Suprapubic skin (tissue), 4 donors: Measurements from ENCODE around the gene SLX4. TPM values are rescaled to one million over a fixed set of nuclear protein-coding genes. Genes with fewer than 3 reads are reported as not detected.

Source experiments
- DNase-seq, 2 donors: peaks; one replicate each; pipeline ENCODE4 v3.0.0-alpha.2; 2019; ENCODE audit warnings: low spot score in 2 of 2
- H3K27ac ChIP-seq: fragments of 200-600 bp; sonication (generic); one replicate; pipeline ENCODE4 v1.5.1; 2019
- H3K27me3 ChIP-seq: fragments of 200-600 bp; sonication (generic); one replicate; pipeline ENCODE4 v1.5.1; 2019
- H3K36me3 ChIP-seq: fragments of 200-600 bp; sonication (generic); one replicate; pipeline ENCODE4 v1.5.1; 2019
- H3K4me1 ChIP-seq: fragments of 200-600 bp; sonication (generic); one replicate; pipeline ENCODE4 v1.5.1; 2019
- H3K4me3 ChIP-seq: fragments of 200-600 bp; sonication (generic); one replicate; pipeline ENCODE4 v1.5.1; 2019; ENCODE audit warnings: mild to moderate bottlenecking
- H3K9me3 ChIP-seq: fragments of 200-600 bp; sonication (generic); one replicate; pipeline ENCODE4 v1.5.1; 2019
- EP300 ChIP-seq: sonication (generic); formaldehyde crosslinking; IDR thresholded peaks from one replicate; pipeline ENCODE4 v1.6.1; 2017; ENCODE audit warnings: antibody characterized with exemption
- POLR2A ChIP-seq, 2 donors: fragments of 450-650 bp; IDR thresholded peaks; one replicate each; pipeline ENCODE4 v1.6.1; 2017; ENCODE audit warnings: antibody characterized with exemption in 2 of 2, mild to moderate bottlenecking in 2 of 2, moderate library complexity in 2 of 2
- POLR2AphosphoS5 ChIP-seq, 3 donors: sonication (generic); formaldehyde crosslinking; IDR thresholded peaks; one replicate each; pipeline ENCODE4 v1.6.1; 2017; ENCODE audit warnings: antibody characterized with exemption in 3 of 3
- WGBS: methylation state at CpG from one replicate; pipeline ENCODE4 v1.1.5; 2018; 5-methylcytosine and 5-hydroxymethylcytosine counted together
- total RNA-seq, 4 donors: library from RNA; depleted of rRNA; stranded (reverse); fragments of >200 nt; gene quantifications; one replicate each; pipeline ENCODE4 v1.1.0, GENCODE V29; 2016
- TF ChIP-seq, protein P1 (sequence below), 2 donors: fragments of 200-600 bp in 1 of 2; fragments of 450-650 bp in 1 of 2; sonication (generic) in 1 of 2; IDR thresholded peaks; one replicate each; pipeline ENCODE4 v1.5.1; 2016 to 2019; ENCODE audit warnings: antibody characterized with exemption in 2 of 2, mild to moderate bottlenecking in 1 of 2, moderate library complexity in 1 of 2

Gene SLX4
- total RNA-seq, 4 donors from 2014 or later, result 2.9 to 6.0 (median 4.5) TPM

DNA sequence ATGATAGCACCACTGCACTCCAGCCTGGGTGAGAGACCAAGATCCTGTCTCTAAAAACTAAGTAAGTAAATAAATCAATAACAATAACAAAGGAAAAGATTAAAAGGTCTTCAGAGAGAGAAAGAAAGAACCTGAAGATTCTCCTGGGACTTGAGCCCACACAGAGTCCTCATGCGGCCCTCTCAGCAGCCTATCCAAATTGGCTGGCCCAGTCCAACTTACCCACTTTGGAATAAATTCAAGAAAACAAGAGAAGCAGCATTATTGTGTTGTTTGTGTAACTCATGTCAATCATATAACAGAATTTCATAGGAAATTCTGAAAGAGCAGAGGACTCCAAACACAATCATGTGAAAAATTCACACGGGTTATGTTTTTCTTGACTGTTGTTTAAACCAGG, 3.8 kb downstream of the SLX4 start:
- Histone ChIP-seq H3K27me3 (no peaks in the 10 kb centered on the region), H3K4me1 (peaks cover 18% of the 10 kb centered on the region), H3K4me3 (no peak overlapping the region), H3K9me3 (no peaks in the 10 kb centered on the region), H3K27ac (no peak overlapping the region), H3K36me3 (peaks cover 11% of the 10 kb centered on the region)
- WGBS, result 90% methylated on average over 2 of the region's 2 CpGs
- no peak for DNase-seq
- no peak for TF ChIP-seq POLR2AphosphoS5 (IDR thresholded peaks at IDR 0.05)

DNA sequence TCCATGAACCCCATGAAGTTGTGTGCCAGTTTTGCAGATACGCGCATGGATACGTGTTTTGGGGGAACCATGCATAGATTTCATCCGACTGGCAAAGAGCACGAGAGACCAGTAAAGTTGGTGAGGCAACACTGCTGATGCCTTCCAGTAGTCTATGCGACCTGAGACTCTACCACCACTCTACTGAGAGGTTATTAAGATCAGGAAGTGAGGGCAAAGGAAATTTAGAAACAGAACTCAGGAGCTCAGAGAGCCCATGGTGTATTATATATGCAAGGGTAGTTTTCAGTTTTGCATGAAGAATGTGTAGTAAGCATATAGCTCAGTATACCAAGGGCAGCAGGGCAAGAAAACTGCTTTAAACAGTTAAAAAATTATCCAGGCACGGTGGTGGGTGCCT, 4.2 kb downstream of the SLX4 start:
- Histone ChIP-seq H3K4me3 (no peak overlapping the region), H3K36me3 (peaks cover 16% of the 10 kb centered on the region), H3K27ac (no peak overlapping the region), H3K4me1 (peaks cover 13% of the 10 kb centered on the region), H3K27me3 (no peaks in the 10 kb centered on the region), H3K9me3 (no peaks in the 10 kb centered on the region)
- TF ChIP-seq POLR2AphosphoS5 (IDR thresholded peaks at IDR 0.05), result no peak
- no peak for TF ChIP-seq EP300
- no peak for TF ChIP-seq POLR2A (IDR thresholded peaks at IDR 0.05)
- TF ChIP-seq, protein P1, sequence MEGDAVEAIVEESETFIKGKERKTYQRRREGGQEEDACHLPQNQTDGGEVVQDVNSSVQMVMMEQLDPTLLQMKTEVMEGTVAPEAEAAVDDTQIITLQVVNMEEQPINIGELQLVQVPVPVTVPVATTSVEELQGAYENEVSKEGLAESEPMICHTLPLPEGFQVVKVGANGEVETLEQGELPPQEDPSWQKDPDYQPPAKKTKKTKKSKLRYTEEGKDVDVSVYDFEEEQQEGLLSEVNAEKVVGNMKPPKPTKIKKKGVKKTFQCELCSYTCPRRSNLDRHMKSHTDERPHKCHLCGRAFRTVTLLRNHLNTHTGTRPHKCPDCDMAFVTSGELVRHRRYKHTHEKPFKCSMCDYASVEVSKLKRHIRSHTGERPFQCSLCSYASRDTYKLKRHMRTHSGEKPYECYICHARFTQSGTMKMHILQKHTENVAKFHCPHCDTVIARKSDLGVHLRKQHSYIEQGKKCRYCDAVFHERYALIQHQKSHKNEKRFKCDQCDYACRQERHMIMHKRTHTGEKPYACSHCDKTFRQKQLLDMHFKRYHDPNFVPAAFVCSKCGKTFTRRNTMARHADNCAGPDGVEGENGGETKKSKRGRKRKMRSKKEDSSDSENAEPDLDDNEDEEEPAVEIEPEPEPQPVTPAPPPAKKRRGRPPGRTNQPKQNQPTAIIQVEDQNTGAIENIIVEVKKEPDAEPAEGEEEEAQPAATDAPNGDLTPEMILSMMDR (IDR thresholded peaks at IDR 0.05), result no peak
- WGBS, result 91% methylated on average over 7 of the region's 7 CpGs
- no peak for DNase-seq

DNA sequence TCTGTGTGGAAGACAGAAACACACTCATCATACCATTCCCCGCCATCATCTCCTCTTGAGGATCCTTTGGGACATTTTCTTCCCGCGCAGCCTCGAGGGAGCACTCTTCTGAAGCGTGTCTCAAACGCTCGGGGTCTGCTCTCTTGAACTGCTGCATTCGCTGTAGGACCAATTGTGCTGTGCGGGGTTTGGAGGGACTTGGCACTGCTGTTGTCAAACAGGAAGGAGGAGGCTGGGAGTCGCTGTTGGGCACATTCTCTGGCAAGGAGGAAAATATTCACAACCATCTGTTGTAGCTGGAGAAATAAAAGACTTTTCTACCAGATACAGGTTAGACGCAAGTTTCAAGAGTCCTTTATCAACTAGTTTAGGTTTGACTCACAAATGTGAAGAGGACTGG, 5.0 kb downstream of the SLX4 start:
- Histone ChIP-seq H3K4me1 (peaks cover 10% of the 10 kb centered on the region), H3K27me3 (no peaks in the 10 kb centered on the region), H3K4me3 (no peak overlapping the region), H3K27ac (no peak overlapping the region), H3K36me3 (peaks cover 23% of the 10 kb centered on the region), H3K9me3 (no peaks in the 10 kb centered on the region)
- TF ChIP-seq POLR2A (IDR thresholded peaks at IDR 0.05) (no peak), EP300 (no peak), POLR2AphosphoS5 (IDR thresholded peaks at IDR 0.05) (no peak)
- TF ChIP-seq, protein P1 (IDR thresholded peaks at IDR 0.05), result no peak
- 79% methylated on average over 11 of the region's 11 CpGs for WGBS
- DNase-seq, result peak in 1 of 2 donors; percentile 41

DNA sequence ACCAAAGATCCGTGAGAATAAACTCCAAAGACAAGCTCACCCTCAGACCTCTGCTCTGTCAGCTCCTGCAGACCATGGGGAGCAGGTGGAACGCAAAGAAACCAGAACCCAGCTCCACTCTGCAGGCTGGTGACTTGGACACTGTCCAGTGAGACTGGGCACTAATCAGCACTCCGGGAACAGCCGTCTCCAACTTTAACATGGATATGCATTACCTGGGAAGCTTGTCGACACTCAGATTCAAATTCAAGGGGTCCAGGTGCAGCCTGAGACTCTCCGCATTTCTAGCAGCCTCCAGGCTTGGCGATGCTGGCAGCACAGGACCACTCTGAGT, 9.1 kb downstream of the SLX4 start:
- no peaks in the 10 kb centered on the region for H3K4me1 ChIP-seq
- H3K9me3 ChIP-seq, result no peaks in the 10 kb centered on the region
- peaks cover 37% of the 10 kb centered on the region for H3K36me3 ChIP-seq
- no peak for DNase-seq
- H3K27me3 ChIP-seq, result no peaks in the 10 kb centered on the region
- no peak overlapping the region for H3K27ac ChIP-seq
- TF ChIP-seq EP300, result no peak
- TF ChIP-seq, protein P1 (IDR thresholded peaks at IDR 0.05), result no peak
- no peak overlapping the region for H3K4me3 ChIP-seq
- 93% methylated on average over 4 of the region's 7 CpGs for WGBS

DNA sequence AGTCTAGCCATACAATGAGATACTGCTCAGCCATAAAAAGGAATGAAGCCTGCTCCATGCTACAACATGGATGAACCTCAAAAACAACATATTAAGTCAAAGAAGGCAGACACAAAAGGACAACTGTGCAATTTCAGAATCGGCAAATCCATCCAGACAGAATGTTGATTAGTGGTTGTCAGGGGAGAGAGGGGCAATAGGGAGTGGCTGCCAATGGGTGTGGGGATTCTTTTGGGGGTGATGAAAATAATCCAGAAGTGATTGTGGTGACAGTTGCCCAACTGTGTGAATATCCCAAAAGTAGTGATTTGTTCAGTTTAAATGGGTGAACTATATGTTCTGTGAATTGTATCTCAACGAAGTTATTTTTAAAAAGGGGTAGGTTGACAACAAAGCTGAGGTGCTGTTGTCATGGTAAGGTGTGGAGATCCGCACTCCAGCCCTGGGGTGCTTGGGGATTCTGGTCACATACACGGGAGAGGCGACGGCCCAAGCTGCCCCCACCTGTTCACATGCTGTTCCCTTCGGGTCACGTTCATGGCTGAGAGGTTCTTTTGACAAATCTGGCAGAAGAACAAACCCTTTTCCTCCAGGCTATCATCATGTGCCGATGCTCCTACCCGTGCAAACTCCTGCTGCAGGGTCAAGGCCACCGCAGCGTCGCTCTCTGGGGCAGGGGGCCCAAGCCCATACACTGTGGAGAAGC, 9.6 kb downstream of the SLX4 start:
- Histone ChIP-seq H3K4me3 (no peak overlapping the region), H3K9me3 (no peaks in the 10 kb centered on the region), H3K36me3 (peaks cover 37% of the 10 kb centered on the region), H3K27ac (no peak overlapping the region), H3K4me1 (no peaks in the 10 kb centered on the region), H3K27me3 (no peaks in the 10 kb centered on the region)
- WGBS, result 84% methylated on average over 13 of the region's 13 CpGs
- no peak for TF ChIP-seq POLR2AphosphoS5 (IDR thresholded peaks at IDR 0.05)
- TF ChIP-seq, protein P1 (IDR thresholded peaks at IDR 0.05), result no peak
- no peak for TF ChIP-seq EP300
- no peak for TF ChIP-seq POLR2A (IDR thresholded peaks at IDR 0.05)
- no peak for DNase-seq

DNA sequence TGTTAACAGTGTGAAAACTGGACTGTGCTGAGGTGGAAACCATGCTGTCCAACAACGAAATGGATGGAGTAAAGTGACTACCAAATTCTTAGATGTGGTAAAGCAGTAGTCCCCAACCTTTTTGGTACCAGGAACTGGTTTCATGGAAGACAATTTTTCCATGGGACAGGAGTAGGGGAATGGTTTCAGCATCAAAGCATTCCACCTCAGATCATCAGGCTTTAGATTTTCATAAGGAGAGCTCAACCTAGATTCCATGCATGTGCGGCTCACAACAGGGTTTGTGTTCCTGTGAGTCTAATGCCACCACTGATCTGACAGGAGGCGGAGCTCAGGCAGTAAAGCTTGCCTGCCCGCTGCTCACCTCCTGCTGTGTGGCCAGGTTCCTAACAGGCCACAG, 11.5 kb downstream of the SLX4 start:
- Histone ChIP-seq H3K4me1 (no peaks in the 10 kb centered on the region), H3K27me3 (no peaks in the 10 kb centered on the region), H3K4me3 (no peak overlapping the region), H3K9me3 (no peaks in the 10 kb centered on the region), H3K36me3 (peaks cover 40% of the 10 kb centered on the region), H3K27ac (no peak overlapping the region)
- TF ChIP-seq, protein P1 (IDR thresholded peaks at IDR 0.05), result no peak
- no peak for TF ChIP-seq POLR2AphosphoS5 (IDR thresholded peaks at IDR 0.05)
- no peak for TF ChIP-seq EP300
- no peak for TF ChIP-seq POLR2A (IDR thresholded peaks at IDR 0.05)
- 95% methylated on average over 4 of the region's 4 CpGs for whole genome bisulfite sequencing
- DNase-seq, result no peak
